CD4-positive, alpha-beta T cell (primary cell): ENCODE results near the gene PPL. TPM values are rescaled to one million over a fixed set of nuclear protein-coding genes. Genes with fewer than 3 reads are reported as not detected.

Experiments
- ATAC-seq: fragments of 200-7000 bp; cut with Tn5 transposase; one replicate; pipeline ENCODE4 v1.10.0; 2022; ENCODE audit warnings: mild to moderate bottlenecking; ENCODE audit not compliant: poor library complexity
- CTCF ChIA-PET: fragments of 350-600 bp; sonication (Branson Sonifier 250); formaldehyde crosslinking; loops from one replicate; lab custom pipeline; 2021; ENCODE audit warnings: antibody characterized with exemption, inconsistent platforms; lab: Charles Lee
- POLR2A ChIA-PET: fragments of 350-600 bp; sonication (Branson Sonifier 250); formaldehyde crosslinking; loops from one replicate; lab custom pipeline; 2021; ENCODE audit warnings: antibody characterized with exemption, inconsistent platforms; lab: Charles Lee
- DNase-seq, 14 experiments: peaks; one replicate each; pipeline ENCODE4 v3.0.0-alpha.2; 2013 to 2020; ENCODE audit warnings: mixed read lengths in 2 of 14
- H3K27ac ChIP-seq, 2 donors: one replicate each; pipeline versions ENCODE4 v1.5.1 to v1.7.0; 2013; ENCODE audit warnings: low read length in 2 of 2, low read depth in 1 of 2, mild to moderate bottlenecking in 1 of 2
- H3K27me3 ChIP-seq, 2 experiments: 1 replicate in 1 of 2; 2 replicates in 1 of 2; pipeline versions ENCODE4 v1.6.1 to v1.7.0; 2013; ENCODE audit warnings: low read length in 2 of 2, control low read depth in 1 of 2, mild to moderate bottlenecking in 1 of 2, moderate library complexity in 1 of 2; ENCODE audit not compliant: insufficient read depth in 2 of 2, control insufficient read depth in 1 of 2
- H3K36me3 ChIP-seq: one replicate; pipeline ENCODE4 v1.6.1; 2013; ENCODE audit warnings: low read length, control low read depth; ENCODE audit not compliant: insufficient read depth
- H3K4me1 ChIP-seq: one replicate; pipeline ENCODE4 v1.6.1; 2013; ENCODE audit warnings: low read length, control low read depth; ENCODE audit not compliant: insufficient read depth
- H3K4me3 ChIP-seq: one replicate; pipeline ENCODE4 v1.5.1; 2013; ENCODE audit warnings: mild to moderate bottlenecking, low read length, moderate library complexity
- H3K9me3 ChIP-seq, 2 experiments: 1 replicate in 1 of 2; 2 replicates in 1 of 2; pipeline versions ENCODE4 v1.6.1 to v1.7.0; 2013; ENCODE audit warnings: low read length in 2 of 2, mild to moderate bottlenecking in 2 of 2, control low read depth in 1 of 2, moderate library complexity in 1 of 2; ENCODE audit not compliant: control insufficient read depth in 1 of 2, insufficient read depth in 1 of 2
- H3K27ac Mint-ChIP-seq: one replicate; pipeline ENCODE4 v1.8.0; 2020; ENCODE audit warnings: mixed read lengths
- H3K27me3 Mint-ChIP-seq: one replicate; pipeline ENCODE4 v1.8.0; 2021; ENCODE audit warnings: mixed read lengths
- H3K36me3 Mint-ChIP-seq: one replicate; pipeline ENCODE4 v1.8.0; 2021; ENCODE audit warnings: low read depth, mixed read lengths
- H3K4me1 Mint-ChIP-seq: one replicate; pipeline ENCODE4 v1.8.0; 2021; ENCODE audit warnings: low read depth, mixed read lengths
- H3K4me3 Mint-ChIP-seq: one replicate; pipeline ENCODE4 v1.8.0; 2020; ENCODE audit warnings: mild to moderate bottlenecking, mixed read lengths
- H3K9me3 Mint-ChIP-seq: one replicate; pipeline ENCODE4 v1.8.0; 2020; ENCODE audit warnings: mixed read lengths
- CTCF ChIP-seq: fragments of 200-600 bp; IDR thresholded peaks from one replicate; pipeline ENCODE4 v1.8.0; 2022; ENCODE audit warnings: antibody characterized with exemption, mild to moderate bottlenecking
- intact Hi-C, 2 experiments: fragments of 100-400 bp; cut with DNase I in 1 of 2; cut with micrococcal nuclease in 1 of 2; formaldehyde crosslinking; loops; one replicate each; pipeline versions ENCODE4 v1.15.1 to v1.9.0; 2023 to 2025; cut with DNase I, micrococcal nuclease
- total RNA-seq, 174 experiments: library from RNA in 2 of 174; stranded (reverse) in 2 of 174; gene quantifications; one replicate each; pipeline ENCODE4 v1.2.3 and lab custom pipeline; 2021 to 2026

The PPL gene
- total RNA-seq, 2 experiments from 2014 or later: not detected

DNA sequence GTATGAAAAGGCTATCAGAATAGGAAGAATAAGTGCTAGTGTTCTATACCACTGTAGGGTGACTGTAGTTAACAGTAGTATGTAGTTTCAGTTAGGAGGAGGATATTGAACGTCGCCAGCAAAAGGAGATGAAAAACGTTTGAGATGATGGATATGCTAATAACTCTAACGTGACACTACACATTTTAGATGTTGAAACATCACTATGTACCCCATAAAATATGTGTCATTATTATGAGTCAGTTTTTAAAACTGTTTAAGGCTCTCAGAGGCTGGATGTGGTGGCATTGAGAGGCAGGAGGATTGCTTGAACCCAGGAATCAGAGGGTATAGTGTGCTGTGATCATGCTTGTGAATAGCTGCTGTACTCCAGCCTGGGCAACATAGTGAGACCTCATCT, 57.9 kb downstream of the PPL start:
- POLR2A ChIA-PET: no interaction called here
- Histone ChIP-seq H3K27ac (no peak overlapping the region), H3K36me3 (peaks cover 93% of the 10 kb centered on the region), H3K4me1 (no peaks in the 10 kb centered on the region), H3K27me3 (no peaks in the 10 kb centered on the region), H3K9me3 (peaks cover 0 to under 1% of the 10 kb centered on the region in 2 experiments), H3K4me3 (no peak overlapping the region)
- H3K9me3 Mint-ChIP-seq: no peaks in the 10 kb centered on the region
- no peak for ATAC-seq
- DNase-seq: no peak
- H3K36me3 Mint-ChIP-seq: peaks cover 93% of the 10 kb centered on the region
- CTCF ChIA-PET: no interaction called here
- no peak overlapping the region for H3K4me3 Mint-ChIP-seq
- no peaks in the 10 kb centered on the region for H3K27me3 Mint-ChIP-seq
- H3K4me1 Mint-ChIP-seq: no peaks in the 10 kb centered on the region
- TF ChIP-seq CTCF: no peak
- no peak overlapping the region for H3K27ac Mint-ChIP-seq
- intact Hi-C loops: no loop called here

GRCh38 chr16:4877380-4877685, 59.6 kb downstream of the PPL start:
- no peaks in the 10 kb centered on the region for H3K4me1 Mint-ChIP-seq
- no peaks in the 10 kb centered on the region for H3K27me3 ChIP-seq
- no peaks in the 10 kb centered on the region for H3K27me3 Mint-ChIP-seq
- no peaks in the 10 kb centered on the region for H3K9me3 Mint-ChIP-seq
- H3K27ac Mint-ChIP-seq: no peak overlapping the region
- no peaks in the 10 kb centered on the region for H3K9me3 ChIP-seq
- DNase-seq: no peak
- ATAC-seq: no peak
- H3K36me3 ChIP-seq: peaks cover 93% of the 10 kb centered on the region
- TF ChIP-seq CTCF: no peak
- intact Hi-C loops: no loop called here
- H3K4me1 ChIP-seq: no peaks in the 10 kb centered on the region
- no peak overlapping the region for H3K4me3 Mint-ChIP-seq
- no peak overlapping the region for H3K27ac ChIP-seq
- peaks cover 95% of the 10 kb centered on the region for H3K36me3 Mint-ChIP-seq
- no peak overlapping the region for H3K4me3 ChIP-seq
- CTCF ChIA-PET: no interaction called here
- POLR2A ChIA-PET: no interaction called here

DNA sequence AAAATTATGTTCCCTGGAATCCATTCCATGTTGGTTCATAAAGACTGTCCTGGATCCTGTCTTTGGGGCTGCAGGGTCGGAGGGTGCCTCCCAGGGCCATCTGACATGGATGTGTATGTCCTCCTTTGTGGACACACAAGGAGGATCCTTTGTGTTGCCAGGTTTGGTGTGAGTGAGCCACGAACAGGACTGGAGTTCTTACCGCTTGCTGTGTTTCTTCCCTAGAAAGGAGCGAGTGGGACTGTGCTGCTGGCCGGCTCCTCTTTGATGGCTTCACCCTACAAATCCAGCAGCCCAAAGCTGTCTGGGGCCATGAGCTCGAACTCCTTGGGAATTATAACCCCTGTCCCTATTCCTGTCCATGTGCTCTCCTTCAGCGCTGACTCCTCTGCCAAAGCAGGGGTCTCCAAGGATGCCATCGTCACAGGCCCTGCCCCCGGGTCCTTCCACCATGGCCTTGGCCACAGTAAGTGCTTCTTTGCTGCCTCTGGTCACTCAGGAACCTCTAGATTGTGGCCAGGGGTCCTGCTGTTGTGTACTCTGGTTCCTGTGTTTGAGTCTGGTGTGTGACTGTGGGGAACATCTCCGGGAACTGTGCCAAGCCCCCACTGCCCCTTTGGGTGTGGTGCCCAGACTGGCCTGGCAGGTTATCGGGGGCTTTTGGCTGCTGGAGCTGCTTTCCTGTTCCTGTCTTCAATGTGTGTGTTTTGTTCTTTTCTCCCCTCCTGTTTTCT, 60.1 kb downstream of the PPL start:
- POLR2A ChIA-PET: no interaction called here
- H3K36me3 ChIP-seq: peaks cover 92% of the 10 kb centered on the region
- no peak overlapping the region for H3K27ac Mint-ChIP-seq

More for the DNA sequence above, 60.1 kb downstream of the PPL start:
- DNase-seq: no peak
- CTCF ChIA-PET: interaction anchor here (0.6 kb wide), 1 partner anchor 15 kb away, joined by 3 read pairs; no protein-coding TSS in a partner anchor
- Mint-ChIP-seq H3K9me3 (no peaks in the 10 kb centered on the region), H3K27me3 (no peaks in the 10 kb centered on the region), H3K36me3 (peaks cover 94% of the 10 kb centered on the region), H3K4me3 (no peak overlapping the region), H3K4me1 (no peaks in the 10 kb centered on the region)
- no peak for ATAC-seq
- Histone ChIP-seq H3K9me3 (no peaks in the 10 kb centered on the region), H3K27ac (no peak overlapping the region), H3K27me3 (no peaks in the 10 kb centered on the region), H3K4me1 (no peaks in the 10 kb centered on the region), H3K4me3 (no peak overlapping the region)
- intact Hi-C loops: no loop called here
- TF ChIP-seq CTCF: no peak
